ENCODE data around the gene MEPE.

MEPE gene

GRCh38 chr4:87832669-87833068 is at the start of gene MEPE:
MEPE (plus strand) TSS chr4:87832969; CDS start chr4:87834715, 1,746 bp downstream.
- DNase-seq: no peak

GRCh38 chr4:87783781-87784180 is 49.0 kb upstream of the MEPE start:
- no peak for DNase-seq

- DNase-seq: no peak
Observed at GRCh38 chr4:87785731-87786509, 46.8 kb upstream of the MEPE start.

GRCh38 chr4:87799301-87800113 is 33.3 kb upstream of the MEPE start, which contains the start of gene IBSP:
IBSP (plus strand) TSS chr4:87799554; CDS start chr4:87802362, 2,808 bp downstream.
- DNase-seq: no peak

- DNase-seq: no peak
Observed at GRCh38 chr4:87802858-87803257, 29.9 kb upstream of the MEPE start.

GRCh38 chr4:87803421-87803820 is 29.3 kb upstream of the MEPE start:
- no peak for DNase-seq

- DNase-seq: no peak
Observed at GRCh38 chr4:87804871-87805270, 27.9 kb upstream of the MEPE start.

- no peak for DNase-seq
Observed at GRCh38 chr4:87805971-87806370, 26.8 kb upstream of the MEPE start.

- no peak for DNase-seq
Observed at GRCh38 chr4:87806520-87806919, 26.2 kb upstream of the MEPE start.

- no peak for DNase-seq
Observed at GRCh38 chr4:87807402-87807801, 25.4 kb upstream of the MEPE start.

- no peak for DNase-seq
Observed at GRCh38 chr4:87811977-87812376, 20.8 kb upstream of the MEPE start.

- no peak for DNase-seq
Observed at GRCh38 chr4:87819281-87819919, 13.4 kb upstream of the MEPE start.

GRCh38 chr4:87823200-87823599 is 9.6 kb upstream of the MEPE start:
- DNase-seq: no peak

- no peak for DNase-seq
Observed at GRCh38 chr4:87823724-87824123, 9.0 kb upstream of the MEPE start.

- DNase-seq: no peak
Observed at GRCh38 chr4:87824352-87824751, 8.4 kb upstream of the MEPE start.

- no peak for DNase-seq
Observed at GRCh38 chr4:87834401-87834800, 1.6 kb downstream of the MEPE start.

- no peak for DNase-seq
Observed at GRCh38 chr4:87835197-87835596, 2.4 kb downstream of the MEPE start.

- DNase-seq: no peak
Observed at GRCh38 chr4:87835743-87836142, 3.0 kb downstream of the MEPE start.

GRCh38 chr4:87838205-87838604 is 5.4 kb downstream of the MEPE start:
- no peak for DNase-seq

- DNase-seq: no peak
Observed at GRCh38 chr4:87838890-87839591, 6.3 kb downstream of the MEPE start.

- no peak for DNase-seq
Observed at GRCh38 chr4:87839592-87839946, 6.8 kb downstream of the MEPE start.

- no peak for DNase-seq
Observed at GRCh38 chr4:87840149-87840548, 7.4 kb downstream of the MEPE start.

- DNase-seq: peak in 1 of 2 donors; percentile 26
Observed at GRCh38 chr4:87843936-87844335, 11.2 kb downstream of the MEPE start.
